HEK293 (cell line): ENCODE data around the gene RMND5B.

Experiments used
- KLF1 ChIP-seq: fragments of 450-650 bp; formaldehyde crosslinking; IDR thresholded peaks from 2 replicates; pipeline ENCODE4 v1.5.1; 2016; ENCODE audit warnings: missing biosample characterization, missing genetic modification characterization
- SP2 ChIP-seq: fragments of 450-650 bp; formaldehyde crosslinking; IDR thresholded peaks from 2 replicates; pipeline ENCODE4 v1.5.1; 2016; ENCODE audit warnings: missing biosample characterization, missing genetic modification characterization
- ZNF132 ChIP-seq: fragments of 450-650 bp; formaldehyde crosslinking; IDR thresholded peaks from 2 replicates; pipeline ENCODE4 v1.5.1; 2017; ENCODE audit warnings: missing biosample characterization, missing genetic modification characterization, borderline replicate concordance
- ZNF146 ChIP-seq: fragments of 450-650 bp; formaldehyde crosslinking; IDR thresholded peaks from 2 replicates; pipeline ENCODE4 v1.5.1; 2016; ENCODE audit warnings: missing biosample characterization, missing genetic modification characterization
- ZNF544 ChIP-seq: fragments of 450-650 bp; formaldehyde crosslinking; IDR thresholded peaks from 2 replicates; pipeline ENCODE4 v1.5.0; 2017; ENCODE audit warnings: missing biosample characterization, missing genetic modification characterization
- ZNF561 ChIP-seq: fragments of 450-650 bp; IDR thresholded peaks from 2 replicates; pipeline ENCODE4 v1.5.1; 2018; ENCODE audit warnings: missing biosample characterization, missing genetic modification characterization, borderline replicate concordance
- ZNF596 ChIP-seq: fragments of 450-650 bp; IDR thresholded peaks from 2 replicates; pipeline ENCODE4 v1.5.0; 2018; ENCODE audit warnings: missing biosample characterization, mild to moderate bottlenecking, missing genetic modification characterization, moderate library complexity
- ZNF660 ChIP-seq: fragments of 450-650 bp; IDR thresholded peaks from 2 replicates; pipeline ENCODE4 v1.5.1; 2018; ENCODE audit warnings: missing biosample characterization, mild to moderate bottlenecking, missing genetic modification characterization
- ZNF670 ChIP-seq: fragments of 450-650 bp; formaldehyde crosslinking; IDR thresholded peaks from 2 replicates; pipeline ENCODE4 v1.5.1; 2016; ENCODE audit warnings: missing biosample characterization, missing genetic modification characterization, low read depth
- ZNF701 ChIP-seq: fragments of 450-650 bp; formaldehyde crosslinking; IDR thresholded peaks from 2 replicates; pipeline ENCODE4 v1.5.1; 2016; ENCODE audit warnings: missing biosample characterization, missing genetic modification characterization
- ZSCAN30 ChIP-seq: fragments of 450-650 bp; IDR thresholded peaks from 2 replicates; pipeline ENCODE4 v1.5.1; 2018; ENCODE audit warnings: missing biosample characterization, mild to moderate bottlenecking, missing genetic modification characterization, moderate library complexity
- TF ChIP-seq, protein P1 (sequence below): fragments of 450-650 bp; formaldehyde crosslinking; IDR thresholded peaks from 2 replicates; pipeline ENCODE4 v1.5.1; 2017; ENCODE audit warnings: missing biosample characterization, missing genetic modification characterization
- TF ChIP-seq, protein P2 (sequence below): fragments of 450-650 bp; formaldehyde crosslinking; IDR thresholded peaks from 2 replicates; pipeline ENCODE4 v1.5.1; 2016; ENCODE audit warnings: missing biosample characterization, missing genetic modification characterization, low read depth
- TF ChIP-seq, protein P3 (sequence below): fragments of 450-650 bp; formaldehyde crosslinking; conservative IDR thresholded peaks from 2 replicates; pipeline ENCODE4 v1.5.1; 2016; ENCODE audit warnings: low read depth, missing biosample characterization, missing genetic modification characterization
- TF ChIP-seq, protein P4 (sequence below): fragments of 450-650 bp; formaldehyde crosslinking; IDR thresholded peaks from 2 replicates; pipeline ENCODE4 v1.5.1; 2017; ENCODE audit warnings: missing biosample characterization, missing genetic modification characterization
- TF ChIP-seq, protein P5 (sequence below): fragments of 450-650 bp; formaldehyde crosslinking; IDR thresholded peaks from 2 replicates; pipeline ENCODE4 v1.5.1; 2017; ENCODE audit warnings: missing biosample characterization, missing genetic modification characterization
- TF ChIP-seq, protein P6 (sequence below): fragments of 450-650 bp; IDR thresholded peaks from 2 replicates; pipeline ENCODE4 v1.5.1; 2018; ENCODE audit warnings: missing biosample characterization, missing genetic modification characterization
- TF ChIP-seq, protein P7 (sequence below): IDR thresholded peaks from 2 replicates; pipeline ENCODE4 v1.6.1; 2011; ENCODE audit warnings: mild to moderate bottlenecking, low read depth, low read length, borderline replicate concordance
- TF ChIP-seq, protein P8 (sequence below): fragments of 450-650 bp; formaldehyde crosslinking; IDR thresholded peaks from 2 replicates; pipeline ENCODE4 v1.5.1; 2016; ENCODE audit warnings: missing biosample characterization, missing genetic modification characterization

Gene RMND5B

DNA sequence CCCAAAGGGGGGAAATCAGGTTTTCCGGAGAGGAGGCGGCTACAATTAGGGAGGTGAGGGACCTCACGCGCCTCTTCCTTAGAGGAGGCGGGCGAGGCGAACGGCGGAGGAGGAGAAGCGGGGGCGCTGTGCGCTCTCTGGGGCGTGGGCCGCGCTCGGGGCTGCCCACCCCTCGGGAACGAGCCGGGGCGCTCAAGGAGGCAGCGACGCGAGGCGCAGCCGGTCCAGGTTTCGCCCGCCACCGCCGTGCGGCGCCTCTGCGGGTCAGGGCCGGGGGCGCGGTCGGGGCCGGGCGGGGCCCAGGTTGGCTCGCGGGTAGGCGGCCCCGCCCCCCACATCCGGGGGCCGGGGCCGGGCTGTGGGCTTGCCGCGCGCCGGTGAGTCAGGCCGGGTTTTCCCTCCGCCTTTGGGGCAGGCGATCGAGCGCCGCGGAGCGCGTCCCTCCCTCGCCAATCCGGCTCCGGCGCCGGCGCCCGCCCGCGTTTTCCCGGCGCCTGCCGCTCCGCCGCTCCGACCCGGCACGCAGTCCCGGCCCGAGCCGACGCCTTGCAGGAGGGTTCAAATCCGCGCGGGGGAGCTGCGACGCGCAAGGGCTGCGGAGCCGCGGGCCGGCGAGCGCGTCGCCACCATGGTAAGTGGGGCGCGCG is 17.6 kb upstream of the RMND5B start, which contains the start of gene N4BP3 (continued):
- TF ChIP-seq, protein P1, sequence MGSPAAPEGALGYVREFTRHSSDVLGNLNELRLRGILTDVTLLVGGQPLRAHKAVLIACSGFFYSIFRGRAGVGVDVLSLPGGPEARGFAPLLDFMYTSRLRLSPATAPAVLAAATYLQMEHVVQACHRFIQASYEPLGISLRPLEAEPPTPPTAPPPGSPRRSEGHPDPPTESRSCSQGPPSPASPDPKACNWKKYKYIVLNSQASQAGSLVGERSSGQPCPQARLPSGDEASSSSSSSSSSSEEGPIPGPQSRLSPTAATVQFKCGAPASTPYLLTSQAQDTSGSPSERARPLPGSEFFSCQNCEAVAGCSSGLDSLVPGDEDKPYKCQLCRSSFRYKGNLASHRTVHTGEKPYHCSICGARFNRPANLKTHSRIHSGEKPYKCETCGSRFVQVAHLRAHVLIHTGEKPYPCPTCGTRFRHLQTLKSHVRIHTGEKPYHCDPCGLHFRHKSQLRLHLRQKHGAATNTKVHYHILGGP (tag by site-specific recombination) = no peak
- TF ChIP-seq, protein P2, sequence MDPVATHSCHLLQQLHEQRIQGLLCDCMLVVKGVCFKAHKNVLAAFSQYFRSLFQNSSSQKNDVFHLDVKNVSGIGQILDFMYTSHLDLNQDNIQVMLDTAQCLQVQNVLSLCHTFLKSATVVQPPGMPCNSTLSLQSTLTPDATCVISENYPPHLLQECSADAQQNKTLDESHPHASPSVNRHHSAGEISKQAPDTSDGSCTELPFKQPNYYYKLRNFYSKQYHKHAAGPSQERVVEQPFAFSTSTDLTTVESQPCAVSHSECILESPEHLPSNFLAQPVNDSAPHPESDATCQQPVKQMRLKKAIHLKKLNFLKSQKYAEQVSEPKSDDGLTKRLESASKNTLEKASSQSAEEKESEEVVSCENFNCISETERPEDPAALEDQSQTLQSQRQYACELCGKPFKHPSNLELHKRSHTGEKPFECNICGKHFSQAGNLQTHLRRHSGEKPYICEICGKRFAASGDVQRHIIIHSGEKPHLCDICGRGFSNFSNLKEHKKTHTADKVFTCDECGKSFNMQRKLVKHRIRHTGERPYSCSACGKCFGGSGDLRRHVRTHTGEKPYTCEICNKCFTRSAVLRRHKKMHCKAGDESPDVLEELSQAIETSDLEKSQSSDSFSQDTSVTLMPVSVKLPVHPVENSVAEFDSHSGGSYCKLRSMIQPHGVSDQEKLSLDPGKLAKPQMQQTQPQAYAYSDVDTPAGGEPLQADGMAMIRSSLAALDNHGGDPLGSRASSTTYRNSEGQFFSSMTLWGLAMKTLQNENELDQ (tag by site-specific recombination) = no peak
- TF ChIP-seq, protein P3, sequence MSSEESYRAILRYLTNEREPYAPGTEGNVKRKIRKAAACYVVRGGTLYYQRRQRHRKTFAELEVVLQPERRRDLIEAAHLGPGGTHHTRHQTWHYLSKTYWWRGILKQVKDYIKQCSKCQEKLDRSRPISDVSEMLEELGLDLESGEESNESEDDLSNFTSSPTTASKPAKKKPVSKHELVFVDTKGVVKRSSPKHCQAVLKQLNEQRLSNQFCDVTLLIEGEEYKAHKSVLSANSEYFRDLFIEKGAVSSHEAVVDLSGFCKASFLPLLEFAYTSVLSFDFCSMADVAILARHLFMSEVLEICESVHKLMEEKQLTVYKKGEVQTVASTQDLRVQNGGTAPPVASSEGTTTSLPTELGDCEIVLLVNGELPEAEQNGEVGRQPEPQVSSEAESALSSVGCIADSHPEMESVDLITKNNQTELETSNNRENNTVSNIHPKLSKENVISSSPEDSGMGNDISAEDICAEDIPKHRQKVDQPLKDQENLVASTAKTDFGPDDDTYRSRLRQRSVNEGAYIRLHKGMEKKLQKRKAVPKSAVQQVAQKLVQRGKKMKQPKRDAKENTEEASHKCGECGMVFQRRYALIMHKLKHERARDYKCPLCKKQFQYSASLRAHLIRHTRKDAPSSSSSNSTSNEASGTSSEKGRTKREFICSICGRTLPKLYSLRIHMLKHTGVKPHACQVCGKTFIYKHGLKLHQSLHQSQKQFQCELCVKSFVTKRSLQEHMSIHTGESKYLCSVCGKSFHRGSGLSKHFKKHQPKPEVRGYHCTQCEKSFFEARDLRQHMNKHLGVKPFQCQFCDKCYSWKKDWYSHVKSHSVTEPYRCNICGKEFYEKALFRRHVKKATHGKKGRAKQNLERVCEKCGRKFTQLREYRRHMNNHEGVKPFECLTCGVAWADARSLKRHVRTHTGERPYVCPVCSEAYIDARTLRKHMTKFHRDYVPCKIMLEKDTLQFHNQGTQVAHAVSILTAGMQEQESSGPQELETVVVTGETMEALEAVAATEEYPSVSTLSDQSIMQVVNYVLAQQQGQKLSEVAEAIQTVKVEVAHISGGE (tag by site-specific recombination) = no peak
- TF ChIP-seq ZNF701 (no peak), KLF1 (0 out of 2 replicates have a peak, but pooled peaks have one; percentile 7), ZNF132 (tag by site-specific recombination) (no peak), ZNF596 (tag by site-specific recombination) (peak; percentile 16; the same call in 1 of the 2 replicates), ZSCAN30 (tag by site-specific recombination) (peak; percentile 62; the same call in 1 of the 2 replicates), ZNF670 (tag by site-specific recombination) (no peak), ZNF146 (tag by site-specific recombination) (no peak), ZNF561 (tag by site-specific recombination) (peak; percentile 73; the same call in 1 of the 2 replicates), SP2 (tag by site-specific recombination) (peak; percentile 55), ZNF544 (tag by site-specific recombination) (no peak), ZNF660 (tag by site-specific recombination) (peak; percentile 91)
- TF ChIP-seq, protein P4, sequence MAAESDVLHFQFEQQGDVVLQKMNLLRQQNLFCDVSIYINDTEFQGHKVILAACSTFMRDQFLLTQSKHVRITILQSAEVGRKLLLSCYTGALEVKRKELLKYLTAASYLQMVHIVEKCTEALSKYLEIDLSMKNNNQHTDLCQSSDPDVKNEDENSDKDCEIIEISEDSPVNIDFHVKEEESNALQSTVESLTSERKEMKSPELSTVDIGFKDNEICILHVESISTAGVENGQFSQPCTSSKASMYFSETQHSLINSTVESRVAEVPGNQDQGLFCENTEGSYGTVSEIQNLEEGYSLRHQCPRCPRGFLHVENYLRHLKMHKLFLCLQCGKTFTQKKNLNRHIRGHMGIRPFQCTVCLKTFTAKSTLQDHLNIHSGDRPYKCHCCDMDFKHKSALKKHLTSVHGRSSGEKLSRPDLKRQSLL (tag by site-specific recombination) = peak; percentile 99
- TF ChIP-seq, protein P5, sequence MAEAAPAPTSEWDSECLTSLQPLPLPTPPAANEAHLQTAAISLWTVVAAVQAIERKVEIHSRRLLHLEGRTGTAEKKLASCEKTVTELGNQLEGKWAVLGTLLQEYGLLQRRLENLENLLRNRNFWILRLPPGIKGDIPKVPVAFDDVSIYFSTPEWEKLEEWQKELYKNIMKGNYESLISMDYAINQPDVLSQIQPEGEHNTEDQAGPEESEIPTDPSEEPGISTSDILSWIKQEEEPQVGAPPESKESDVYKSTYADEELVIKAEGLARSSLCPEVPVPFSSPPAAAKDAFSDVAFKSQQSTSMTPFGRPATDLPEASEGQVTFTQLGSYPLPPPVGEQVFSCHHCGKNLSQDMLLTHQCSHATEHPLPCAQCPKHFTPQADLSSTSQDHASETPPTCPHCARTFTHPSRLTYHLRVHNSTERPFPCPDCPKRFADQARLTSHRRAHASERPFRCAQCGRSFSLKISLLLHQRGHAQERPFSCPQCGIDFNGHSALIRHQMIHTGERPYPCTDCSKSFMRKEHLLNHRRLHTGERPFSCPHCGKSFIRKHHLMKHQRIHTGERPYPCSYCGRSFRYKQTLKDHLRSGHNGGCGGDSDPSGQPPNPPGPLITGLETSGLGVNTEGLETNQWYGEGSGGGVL (tag by site-specific recombination) = peak; percentile 52
- TF ChIP-seq, protein P6, sequence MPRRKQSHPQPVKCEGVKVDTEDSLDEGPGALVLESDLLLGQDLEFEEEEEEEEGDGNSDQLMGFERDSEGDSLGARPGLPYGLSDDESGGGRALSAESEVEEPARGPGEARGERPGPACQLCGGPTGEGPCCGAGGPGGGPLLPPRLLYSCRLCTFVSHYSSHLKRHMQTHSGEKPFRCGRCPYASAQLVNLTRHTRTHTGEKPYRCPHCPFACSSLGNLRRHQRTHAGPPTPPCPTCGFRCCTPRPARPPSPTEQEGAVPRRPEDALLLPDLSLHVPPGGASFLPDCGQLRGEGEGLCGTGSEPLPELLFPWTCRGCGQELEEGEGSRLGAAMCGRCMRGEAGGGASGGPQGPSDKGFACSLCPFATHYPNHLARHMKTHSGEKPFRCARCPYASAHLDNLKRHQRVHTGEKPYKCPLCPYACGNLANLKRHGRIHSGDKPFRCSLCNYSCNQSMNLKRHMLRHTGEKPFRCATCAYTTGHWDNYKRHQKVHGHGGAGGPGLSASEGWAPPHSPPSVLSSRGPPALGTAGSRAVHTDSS (tag by site-specific recombination) = no peak
- TF ChIP-seq, protein P7, sequence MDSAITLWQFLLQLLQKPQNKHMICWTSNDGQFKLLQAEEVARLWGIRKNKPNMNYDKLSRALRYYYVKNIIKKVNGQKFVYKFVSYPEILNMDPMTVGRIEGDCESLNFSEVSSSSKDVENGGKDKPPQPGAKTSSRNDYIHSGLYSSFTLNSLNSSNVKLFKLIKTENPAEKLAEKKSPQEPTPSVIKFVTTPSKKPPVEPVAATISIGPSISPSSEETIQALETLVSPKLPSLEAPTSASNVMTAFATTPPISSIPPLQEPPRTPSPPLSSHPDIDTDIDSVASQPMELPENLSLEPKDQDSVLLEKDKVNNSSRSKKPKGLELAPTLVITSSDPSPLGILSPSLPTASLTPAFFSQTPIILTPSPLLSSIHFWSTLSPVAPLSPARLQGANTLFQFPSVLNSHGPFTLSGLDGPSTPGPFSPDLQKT = peak; percentile 63; the same call in 1 of the 2 replicates
- TF ChIP-seq, protein P8, sequence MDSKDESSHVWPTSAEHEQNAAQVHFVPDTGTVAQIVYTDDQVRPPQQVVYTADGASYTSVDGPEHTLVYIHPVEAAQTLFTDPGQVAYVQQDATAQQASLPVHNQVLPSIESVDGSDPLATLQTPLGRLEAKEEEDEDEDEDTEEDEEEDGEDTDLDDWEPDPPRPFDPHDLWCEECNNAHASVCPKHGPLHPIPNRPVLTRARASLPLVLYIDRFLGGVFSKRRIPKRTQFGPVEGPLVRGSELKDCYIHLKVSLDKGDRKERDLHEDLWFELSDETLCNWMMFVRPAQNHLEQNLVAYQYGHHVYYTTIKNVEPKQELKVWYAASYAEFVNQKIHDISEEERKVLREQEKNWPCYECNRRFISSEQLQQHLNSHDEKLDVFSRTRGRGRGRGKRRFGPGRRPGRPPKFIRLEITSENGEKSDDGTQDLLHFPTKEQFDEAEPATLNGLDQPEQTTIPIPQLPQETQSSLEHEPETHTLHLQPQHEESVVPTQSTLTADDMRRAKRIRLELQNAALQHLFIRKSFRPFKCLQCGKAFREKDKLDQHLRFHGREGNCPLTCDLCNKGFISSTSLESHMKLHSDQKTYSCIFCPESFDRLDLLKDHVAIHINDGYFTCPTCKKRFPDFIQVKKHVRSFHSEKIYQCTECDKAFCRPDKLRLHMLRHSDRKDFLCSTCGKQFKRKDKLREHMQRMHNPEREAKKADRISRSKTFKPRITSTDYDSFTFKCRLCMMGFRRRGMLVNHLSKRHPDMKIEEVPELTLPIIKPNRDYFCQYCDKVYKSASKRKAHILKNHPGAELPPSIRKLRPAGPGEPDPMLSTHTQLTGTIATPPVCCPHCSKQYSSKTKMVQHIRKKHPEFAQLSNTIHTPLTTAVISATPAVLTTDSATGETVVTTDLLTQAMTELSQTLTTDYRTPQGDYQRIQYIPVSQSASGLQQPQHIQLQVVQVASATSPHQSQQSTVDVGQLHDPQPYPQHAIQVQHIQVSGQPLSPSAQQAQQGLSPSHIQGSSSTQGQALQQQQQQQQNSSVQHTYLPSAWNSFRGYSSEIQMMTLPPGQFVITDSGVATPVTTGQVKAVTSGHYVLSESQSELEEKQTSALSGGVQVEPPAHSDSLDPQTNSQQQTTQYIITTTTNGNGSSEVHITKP (tag by site-specific recombination) = peak; percentile 68
